T-cell (primary cell): Measurements from ENCODE around the gene TEF. TPM values are rescaled to one million over a fixed set of nuclear protein-coding genes. Genes with fewer than 3 reads are reported as not detected.

Experiments used
- ATAC-seq, 4 experiments: fragments of 200-7000 bp in 3 of 4; fragments of 150-1000 bp in 1 of 4; cut with Tn5 transposase; replicated peaks in 1 of 4; 1 replicate in 3 of 4; 2 replicates in 1 of 4; pipeline ENCODE4 v1.10.0; 2021; ENCODE audit warnings: moderate library complexity in 3 of 4, mild to moderate bottlenecking in 2 of 4, moderate number of reproducible peaks in 1 of 4
- CTCF ChIA-PET, 2 donors: fragments of 300-600 bp; sonication (Branson Sonifier 250); formaldehyde crosslinking; loops; one replicate each; lab custom pipeline; 2022; ENCODE audit warnings: antibody characterized with exemption in 2 of 2; lab: Charles Lee
- POLR2A ChIA-PET, 2 donors: fragments of 300-600 bp; sonication (Branson Sonifier 250); formaldehyde crosslinking; loops; one replicate each; lab custom pipeline; 2022; ENCODE audit warnings: antibody characterized with exemption in 2 of 2; lab: Charles Lee
- DNase-seq, 35 experiments: peaks; one replicate each; pipeline versions ENCODE4 v3.0.0 to v3.0.0-alpha.2; 2013 to 2023
- H3K27ac ChIP-seq: one replicate; pipeline ENCODE4 v1.5.1; 2013; ENCODE audit warnings: low read length
- H3K27me3 ChIP-seq, 2 experiments: replicated peaks in 1 of 2; 1 replicate in 1 of 2; 2 replicates in 1 of 2; pipeline versions ENCODE4 v1.6.1 to v1.7.0; 2013; ENCODE audit warnings: low read length in 1 of 2, mixed read lengths in 1 of 2; ENCODE audit not compliant: control insufficient read depth in 2 of 2, insufficient read depth in 2 of 2; ENCODE audit errors: extremely low read depth in 1 of 2
- H3K36me3 ChIP-seq, 2 donors: 1 replicate in 1 of 2; 2 replicates in 1 of 2; pipeline versions ENCODE4 v1.6.1 to v1.7.0; 2013; ENCODE audit warnings: low read length in 1 of 2; ENCODE audit not compliant: control insufficient read depth in 2 of 2, insufficient read depth in 1 of 2; ENCODE audit errors: extremely low read depth in 1 of 2
- H3K4me1 ChIP-seq, 2 experiments: 1 replicate in 1 of 2; 2 replicates in 1 of 2; pipeline versions ENCODE4 v1.6.1 to v1.7.0; 2013; ENCODE audit warnings: low read length in 2 of 2, mixed read lengths in 1 of 2; ENCODE audit not compliant: insufficient read depth in 2 of 2, control insufficient read depth in 1 of 2; ENCODE audit errors: extremely low read depth in 1 of 2
- H3K4me3 ChIP-seq, 2 donors: 1 replicate in 1 of 2; 2 replicates in 1 of 2; pipeline versions ENCODE4 v1.5.1 to v1.7.0; 2013; ENCODE audit warnings: mild to moderate bottlenecking in 2 of 2, low read length in 1 of 2, moderate library complexity in 1 of 2; ENCODE audit not compliant: control insufficient read depth in 1 of 2; ENCODE audit errors: extremely low read depth in 1 of 2
- H3K9me3 ChIP-seq: 2 replicates; pipeline ENCODE4 v1.7.0; 2013
- H3K27ac Mint-ChIP-seq, 2 donors: one replicate each; pipeline ENCODE4 v1.8.0; 2020 to 2021; ENCODE audit warnings: mild to moderate bottlenecking in 2 of 2, mixed read lengths in 2 of 2
- H3K27me3 Mint-ChIP-seq, 2 donors: one replicate each; pipeline ENCODE4 v1.8.0; 2021 to 2022; ENCODE audit warnings: mixed read lengths in 2 of 2
- H3K36me3 Mint-ChIP-seq: one replicate; pipeline ENCODE4 v1.8.0; 2021; ENCODE audit warnings: mixed read lengths
- H3K4me1 Mint-ChIP-seq, 3 donors: one replicate each; pipeline ENCODE4 v1.8.0; 2020 to 2022; ENCODE audit warnings: mixed read lengths in 3 of 3, mild to moderate bottlenecking in 1 of 3
- H3K4me3 Mint-ChIP-seq, 3 donors: one replicate each; pipeline ENCODE4 v1.8.0; 2020 to 2022; ENCODE audit warnings: mild to moderate bottlenecking in 3 of 3, mixed read lengths in 3 of 3, moderate library complexity in 3 of 3
- H3K9me3 Mint-ChIP-seq, 3 donors: one replicate each; pipeline ENCODE4 v1.8.0; 2020 to 2022; ENCODE audit warnings: mixed read lengths in 3 of 3
- WGBS: methylation state at CpG from one replicate; pipeline ENCODE4 v1.1.5; 2013; ENCODE audit warnings: missing lambda C conversion rate; ENCODE audit not compliant: insufficient coverage; 5-methylcytosine and 5-hydroxymethylcytosine counted together
- total RNA-seq, 35 experiments: library from RNA in 6 of 35; stranded (reverse) in 6 of 35; fragments of 120-200 nt in 1 of 35; gene quantifications; one replicate each; pipeline versions ENCODE4 v1.2.1 to v1.2.4 and lab custom pipeline; 2013 to 2026

TEF gene, protein sequence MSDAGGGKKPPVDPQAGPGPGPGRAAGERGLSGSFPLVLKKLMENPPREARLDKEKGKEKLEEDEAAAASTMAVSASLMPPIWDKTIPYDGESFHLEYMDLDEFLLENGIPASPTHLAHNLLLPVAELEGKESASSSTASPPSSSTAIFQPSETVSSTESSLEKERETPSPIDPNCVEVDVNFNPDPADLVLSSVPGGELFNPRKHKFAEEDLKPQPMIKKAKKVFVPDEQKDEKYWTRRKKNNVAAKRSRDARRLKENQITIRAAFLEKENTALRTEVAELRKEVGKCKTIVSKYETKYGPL
- 10 to 100 TPM in 1 of 5 donors, 1 to 10 TPM in 4; 4.1 to 10.8 (median 4.6) TPM for total RNA-seq
- total RNA-seq (2013): 8.3 TPM
- total RNA-seq (lab: John Stamatoyannopoulos, UW): 2.8 to 25.3 (median 9.5) reads per million in 29 experiments

DNA sequence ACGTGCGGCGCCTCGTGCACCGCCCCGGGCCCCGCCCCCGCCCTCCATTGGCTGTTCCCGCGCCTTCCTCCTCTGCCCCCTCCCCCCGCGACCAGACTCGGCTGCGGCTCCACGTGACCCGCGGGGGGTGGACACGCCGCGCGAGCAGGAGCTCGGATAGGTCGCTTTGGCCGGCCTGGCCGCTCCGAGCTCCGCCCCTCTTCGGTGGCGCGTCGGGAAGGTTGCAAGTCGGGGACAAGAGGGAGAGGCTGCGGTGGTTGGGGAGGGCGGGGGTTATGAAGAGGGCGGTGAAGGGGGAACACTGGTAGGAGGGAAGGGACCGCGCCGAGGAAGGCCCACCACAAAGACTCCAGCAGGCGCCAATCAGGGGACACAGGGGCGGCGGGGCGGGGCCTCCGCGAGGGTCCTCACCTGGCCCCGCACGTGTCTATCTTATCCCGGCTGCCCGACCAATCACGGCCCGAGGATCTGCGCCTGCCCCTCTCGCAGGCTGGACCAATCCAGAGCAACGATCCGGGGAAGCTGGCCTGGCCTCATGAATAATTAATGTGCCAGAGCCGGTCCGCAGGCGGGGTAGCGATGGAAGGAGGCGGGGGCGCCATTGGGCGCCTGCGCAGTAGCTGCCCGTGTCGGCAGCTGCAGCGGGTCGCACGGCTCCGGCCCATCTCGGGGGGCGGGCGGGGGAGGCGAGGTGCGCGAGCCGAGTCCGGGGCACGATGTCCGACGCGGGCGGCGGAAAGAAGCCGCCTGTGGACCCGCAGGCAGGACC is at the start of gene TEF:
Gene TEF, plus strand, starts transcription at position 614 of the 769 bp plus-strand sequence. Its CDS starts 103 bp downstream, at position 717.
- Histone ChIP-seq H3K27ac (peak within 1 kb of the TSS; percentile 99), H3K4me1 (peaks cover 4 to 22% of the 10 kb centered on the region in 2 experiments), H3K36me3 (no peaks in the 10 kb centered on the region), H3K4me3 (peak within 1 kb of the TSS; percentile 66 to 80), H3K9me3 (no peaks in the 10 kb centered on the region), H3K27me3 (no peaks in the 10 kb centered on the region)
- DNase-seq (peak; percentile 95 to 100 (median 98)), ATAC-seq (peak; percentile 83 to 86 (median 86))
- Mint-ChIP-seq H3K4me1 (peaks cover 9 to 23% (median 20%) of the 10 kb centered on the region in 3 donors), H3K27ac (peak within 1 kb of the TSS; percentile 96 to 97), H3K4me3 (peak within 1 kb of the TSS; percentile 87 to 92 (median 88)), H3K36me3 (no peaks in the 10 kb centered on the region), H3K27me3 (no peaks in the 10 kb centered on the region), H3K9me3 (no peaks in the 10 kb centered on the region)
- under 1% methylated on average over 64 of the region's 84 CpGs for WGBS
- CTCF ChIA-PET: interaction anchor here (0.6 to 1.8 kb wide), 18 partner anchors 22 to 1840 kb away, joined by 3 to 15 read pairs (median 4); partner anchors contain the start of genes FAM83F (in 1 of the 2), PHF5A (in 1 of the 2), PMM1 (in 1 of the 2) and RANGAP1 (in 1 of the 2)
- POLR2A ChIA-PET: interaction anchor here (0.5 to 2.0 kb wide), 25 partner anchors 15 to 1806 kb away, joined by 3 to 16 read pairs (median 5); partner anchors contain the start of genes ACO2 (in 1 of the 2), DESI1 (in 1 of the 2), PHF5A (in 1 of the 2) and PMM1 (in 1 of the 2)

DNA sequence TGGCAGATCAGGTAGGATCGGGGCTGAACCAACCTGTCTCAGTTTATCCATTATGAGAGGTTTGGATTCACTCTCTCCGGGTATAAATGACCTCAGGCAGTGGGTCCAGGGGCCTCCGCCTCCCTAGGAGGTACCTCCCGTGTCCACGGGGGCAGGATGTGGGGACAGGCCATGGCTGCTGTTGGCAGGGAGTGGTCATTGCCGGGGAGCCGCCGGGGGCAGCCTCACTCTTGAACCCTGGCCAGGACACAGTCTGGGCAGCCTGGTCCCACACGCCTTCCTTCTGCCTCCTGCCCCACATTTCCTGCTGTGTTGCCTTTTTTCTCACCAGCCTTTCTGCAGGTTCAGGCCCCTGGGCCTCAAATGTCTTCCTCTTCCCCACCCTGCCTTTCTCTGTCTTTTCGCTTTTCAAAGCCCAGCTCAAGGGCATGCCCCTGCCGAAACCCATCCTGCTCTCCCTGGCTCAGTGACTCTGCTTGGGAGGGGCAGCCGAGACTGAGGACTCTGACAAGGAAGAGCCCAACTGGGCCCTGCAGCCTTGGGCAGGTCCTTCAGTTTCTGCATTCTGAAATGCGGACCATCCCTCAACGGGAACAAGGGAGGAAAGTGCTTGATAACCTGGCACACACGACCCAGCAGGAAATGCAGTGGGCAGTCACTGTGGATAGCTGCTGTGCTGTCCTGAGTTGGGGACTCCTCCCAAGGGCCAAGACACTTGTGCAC is 49.4 kb upstream of the TEF start:
- Histone ChIP-seq H3K9me3 (no peaks in the 10 kb centered on the region), H3K4me1 (peaks cover 2 to 8% of the 10 kb centered on the region in 2 experiments), H3K36me3 (peaks cover 26 to 66% of the 10 kb centered on the region in 2 donors), H3K27me3 (no peaks in the 10 kb centered on the region), H3K4me3 (no peak overlapping the region), H3K27ac (no peak overlapping the region)
- no peaks in the 10 kb centered on the region for H3K27me3 Mint-ChIP-seq
- WGBS: 94% methylated on average over 13 of the region's 15 CpGs
- peak overlapping the region in 1 of 2 donors; percentile 43 for H3K27ac Mint-ChIP-seq
- ATAC-seq (no peak), DNase-seq (no peak)
- H3K4me3 Mint-ChIP-seq: no peak overlapping the region
- no peaks in the 10 kb centered on the region for H3K9me3 Mint-ChIP-seq
- peaks cover 36% of the 10 kb centered on the region for H3K36me3 Mint-ChIP-seq
- peaks cover 11 to 13% (median 11%) of the 10 kb centered on the region in 3 donors for H3K4me1 Mint-ChIP-seq
- ChIA-PET CTCF (no interaction called here), POLR2A (no interaction called here)

DNA sequence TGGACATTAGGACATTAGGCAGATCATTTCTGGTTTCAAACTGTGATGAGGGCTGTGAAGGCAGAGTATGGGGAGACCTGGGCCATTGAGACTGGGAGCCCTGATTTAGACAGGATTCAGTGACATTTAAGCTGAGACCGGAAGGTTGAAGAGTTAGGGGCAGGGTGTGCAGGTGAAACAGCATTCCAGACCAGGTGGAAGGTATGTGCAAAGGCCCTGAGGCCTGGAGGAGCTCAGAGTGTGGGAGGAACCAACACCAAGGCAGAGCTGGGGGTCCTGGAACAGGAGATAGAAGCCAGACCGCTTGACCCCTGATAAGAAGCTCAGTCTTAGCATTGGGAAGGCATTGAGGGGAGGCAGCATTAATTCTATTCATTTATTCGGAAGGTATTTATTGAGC is 47.9 kb upstream of the TEF start:
- H3K4me3 ChIP-seq: no peak overlapping the region
- no peak for ATAC-seq

DNA sequence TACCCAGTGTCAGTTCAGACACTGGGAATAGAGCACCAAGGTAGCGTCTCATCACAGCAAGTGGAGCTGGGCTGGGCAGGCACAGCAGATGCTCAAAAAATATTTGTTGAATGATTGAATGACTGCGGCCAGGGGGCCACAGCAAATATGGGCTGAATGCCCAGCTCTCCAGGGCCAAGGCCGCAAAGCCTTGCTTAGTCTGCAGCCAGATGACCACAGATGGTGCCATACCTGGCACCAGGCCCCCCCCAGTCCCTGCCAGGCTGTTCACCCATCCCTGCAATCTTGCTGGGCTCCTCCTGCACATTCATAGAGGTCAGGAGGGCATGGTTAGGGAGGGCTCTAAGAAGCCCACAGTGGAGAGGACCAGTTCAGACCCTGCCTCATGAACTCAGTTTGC is 47.5 kb upstream of the TEF start:
- 93% methylated on average over 3 of the region's 3 CpGs for WGBS
- no peak overlapping the region for H3K4me3 ChIP-seq
- no peaks in the 10 kb centered on the region for H3K27me3 ChIP-seq
- no peak overlapping the region for H3K4me3 Mint-ChIP-seq
- H3K27ac Mint-ChIP-seq: no peak overlapping the region
- H3K36me3 Mint-ChIP-seq: peaks cover 29% of the 10 kb centered on the region
- POLR2A ChIA-PET: no interaction called here
- peaks cover 11 to 13% (median 11%) of the 10 kb centered on the region in 3 donors for H3K4me1 Mint-ChIP-seq
- H3K9me3 ChIP-seq: no peaks in the 10 kb centered on the region
- no peaks in the 10 kb centered on the region for H3K27me3 Mint-ChIP-seq
- DNase-seq (no peak), ATAC-seq (no peak)
- peaks cover 4 to 11% of the 10 kb centered on the region in 2 experiments for H3K4me1 ChIP-seq
- no peaks in the 10 kb centered on the region for H3K9me3 Mint-ChIP-seq
- H3K36me3 ChIP-seq: peaks cover 24 to 64% of the 10 kb centered on the region in 2 donors
- no peak overlapping the region for H3K27ac ChIP-seq
- CTCF ChIA-PET: no interaction called here

More for the DNA sequence above, 47.9 kb upstream of the TEF start:
- Histone ChIP-seq H3K9me3 (no peaks in the 10 kb centered on the region), H3K27ac (no peak overlapping the region), H3K36me3 (peaks cover 24 to 61% of the 10 kb centered on the region in 2 donors), H3K4me1 (peaks cover 4 to 11% of the 10 kb centered on the region in 2 experiments), H3K27me3 (no peaks in the 10 kb centered on the region)
- DNase-seq: no peak
- no peaks in the 10 kb centered on the region for H3K27me3 Mint-ChIP-seq
- H3K4me1 Mint-ChIP-seq: peaks cover 11 to 13% (median 11%) of the 10 kb centered on the region in 3 donors
- CTCF ChIA-PET: no interaction called here
- H3K36me3 Mint-ChIP-seq: peaks cover 29% of the 10 kb centered on the region
- no peak overlapping the region for H3K27ac Mint-ChIP-seq
- no peaks in the 10 kb centered on the region for H3K9me3 Mint-ChIP-seq
- POLR2A ChIA-PET: no interaction called here
- WGBS: 93% methylated on average over 3 of the region's 3 CpGs
- H3K4me3 Mint-ChIP-seq: no peak overlapping the region

DNA sequence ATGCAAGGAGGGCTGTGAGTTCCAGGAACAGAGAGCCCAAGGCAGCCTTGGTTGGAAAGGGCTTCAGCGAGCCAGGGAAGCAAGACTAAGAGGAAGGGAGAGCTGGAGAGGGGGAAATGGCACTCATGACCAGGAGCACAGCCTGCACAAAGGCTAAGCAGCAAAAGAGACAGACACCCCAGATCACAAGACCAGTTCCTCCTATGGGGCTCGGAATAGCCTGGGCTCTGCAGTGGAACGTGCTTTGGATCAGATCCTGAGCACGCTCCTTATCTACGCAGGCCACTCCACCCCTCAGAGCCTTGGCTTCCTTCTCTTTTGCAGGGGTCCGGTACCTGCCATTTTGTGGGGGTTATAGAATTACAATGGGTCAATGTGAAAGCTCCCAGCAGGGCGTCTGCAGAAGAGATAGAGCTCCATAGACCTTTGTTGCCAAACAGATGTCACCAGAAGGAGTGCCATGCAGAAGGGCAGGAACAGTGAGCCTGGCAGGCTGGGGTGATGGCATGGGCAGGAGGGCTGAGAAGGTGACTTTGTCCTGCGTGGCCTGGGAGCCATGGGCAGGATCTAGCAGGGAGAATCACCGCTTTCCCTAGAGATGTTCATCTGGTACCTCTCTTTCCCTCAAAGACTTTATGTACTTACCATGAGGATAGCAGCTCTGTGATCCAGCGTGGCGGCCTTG is 46.6 kb upstream of the TEF start:
- H3K36me3 Mint-ChIP-seq: peaks cover 29% of the 10 kb centered on the region
- no peaks in the 10 kb centered on the region for H3K27me3 ChIP-seq
- POLR2A ChIA-PET: interaction anchor here in 1 of 2 donors (0.6 kb wide), 1 partner anchor 543 kb away, joined by 3 read pairs; no protein-coding TSS in a partner anchor
- H3K4me1 Mint-ChIP-seq: peaks cover 11 to 13% (median 11%) of the 10 kb centered on the region in 3 donors
- H3K36me3 ChIP-seq: peaks cover 26 to 63% of the 10 kb centered on the region in 2 donors
- ATAC-seq: no peak
- no peak for DNase-seq
- no peak overlapping the region for H3K4me3 ChIP-seq
- no peak overlapping the region for H3K4me3 Mint-ChIP-seq
- CTCF ChIA-PET: interaction anchor here in 1 of 2 donors (0.6 kb wide), 1 partner anchor 276 kb away, joined by 3 read pairs; no protein-coding TSS in a partner anchor
- H3K9me3 ChIP-seq: no peaks in the 10 kb centered on the region
- no peak overlapping the region for H3K27ac ChIP-seq
- no peak overlapping the region for H3K27ac Mint-ChIP-seq
- H3K27me3 Mint-ChIP-seq: no peaks in the 10 kb centered on the region
- peaks cover 4 to 11% of the 10 kb centered on the region in 2 experiments for H3K4me1 ChIP-seq
- whole genome bisulfite sequencing: 94% methylated on average over 8 of the region's 11 CpGs
- no peaks in the 10 kb centered on the region for H3K9me3 Mint-ChIP-seq
